Nasal cavity respiratory epithelium epithelial cell of viscerocranial mucosa (primary cell): ENCODE data around the gene JUP. TPM values are rescaled to one million over a fixed set of nuclear protein-coding genes. Genes with fewer than 3 reads are reported as not detected.

Experiments used
- total RNA-seq: library from RNA; depleted of rRNA; stranded (reverse); fragments of >200 nt; gene quantifications from 2 replicates; pipeline ENCODE4 v1.2.3, GENCODE V29; 2014

JUP gene
- total RNA-seq, result 357 and 772 TPM in 2 replicates

DNA sequence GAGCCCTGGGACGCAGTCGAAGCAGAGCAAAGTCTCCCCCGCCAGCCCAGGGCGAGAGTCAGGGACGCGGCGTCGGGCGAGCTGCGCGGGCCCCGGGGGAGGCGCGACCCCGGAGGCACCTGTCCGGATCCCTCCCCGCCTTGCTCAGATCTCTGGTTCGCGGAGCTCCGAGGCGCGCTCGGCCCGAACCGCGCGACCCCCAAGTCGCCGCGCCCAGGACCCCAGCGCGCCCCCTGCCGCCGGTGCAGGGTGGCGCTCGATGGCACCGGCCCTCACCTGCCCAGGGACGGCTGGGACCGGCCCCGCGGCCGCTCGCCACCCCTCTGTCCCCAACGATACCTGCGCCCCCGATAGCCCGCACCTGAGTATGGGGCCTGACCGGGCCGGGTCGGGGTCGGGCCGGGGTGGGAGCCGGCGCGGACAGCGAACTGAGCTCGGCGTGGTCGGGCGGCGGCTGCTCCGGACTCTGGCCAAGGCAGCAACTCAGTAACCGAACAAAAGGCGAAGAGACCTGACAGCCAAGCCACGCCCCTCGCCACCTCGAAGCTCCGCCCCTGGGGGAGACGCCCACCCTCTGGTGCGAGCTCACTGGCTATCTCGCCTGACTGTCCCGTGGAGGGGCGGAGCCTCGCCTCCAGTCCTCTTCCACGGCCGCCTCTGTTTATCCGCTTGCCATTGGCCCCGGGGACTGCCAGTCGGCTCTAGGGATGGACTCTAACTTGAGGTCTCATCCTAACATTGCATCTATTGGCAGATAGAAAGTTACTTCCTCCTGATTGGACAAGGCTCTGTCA, at the start of gene JUP:
TSS of gene JUP (minus strand) at position 485 of the 794 bp plus-strand sequence. CDS start 14,857 bp downstream, outside the sequence.

DNA sequence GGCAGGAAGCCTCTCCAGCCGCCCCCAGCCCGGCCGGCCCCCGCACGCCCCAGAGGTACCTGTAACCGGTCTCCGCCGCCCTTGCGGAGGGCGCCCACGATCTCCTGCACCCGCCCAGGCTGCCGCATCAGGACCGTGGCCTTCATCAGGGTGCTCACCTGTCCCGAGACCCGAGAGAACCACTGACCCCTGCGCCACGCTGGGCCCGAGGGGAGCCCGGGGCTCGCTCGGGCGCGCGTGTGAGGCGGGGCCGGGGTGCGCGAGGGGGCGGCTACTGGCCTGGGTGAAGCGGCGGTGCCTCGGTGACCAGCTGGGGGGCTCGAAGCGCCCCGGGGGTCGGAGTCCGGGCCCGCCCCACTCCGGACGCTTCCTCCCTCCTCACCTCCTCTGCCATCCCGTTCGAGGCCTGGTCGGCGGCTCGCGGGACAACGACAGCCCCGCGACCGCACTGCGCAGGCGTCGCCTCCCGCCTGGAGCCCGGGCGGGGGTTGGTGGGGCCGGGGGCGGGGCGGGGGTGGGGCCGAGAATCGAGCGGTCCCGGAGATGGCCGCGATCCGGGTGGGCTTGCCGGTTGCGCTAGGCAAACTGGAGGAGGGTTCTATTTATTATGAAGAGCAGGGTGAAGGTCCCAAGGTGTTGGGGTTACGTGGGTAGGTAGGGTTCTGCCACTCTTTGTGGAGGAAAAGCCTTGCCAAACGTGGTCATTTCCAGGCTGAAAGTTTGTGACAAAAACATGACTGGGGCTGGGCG, 49.5 kb upstream of the JUP start, which contains the start of gene NT5C3B:
TSS of gene NT5C3B (minus strand) at position 433 of the 750 bp plus-strand sequence. CDS start at position 394, 39 bp downstream.

DNA sequence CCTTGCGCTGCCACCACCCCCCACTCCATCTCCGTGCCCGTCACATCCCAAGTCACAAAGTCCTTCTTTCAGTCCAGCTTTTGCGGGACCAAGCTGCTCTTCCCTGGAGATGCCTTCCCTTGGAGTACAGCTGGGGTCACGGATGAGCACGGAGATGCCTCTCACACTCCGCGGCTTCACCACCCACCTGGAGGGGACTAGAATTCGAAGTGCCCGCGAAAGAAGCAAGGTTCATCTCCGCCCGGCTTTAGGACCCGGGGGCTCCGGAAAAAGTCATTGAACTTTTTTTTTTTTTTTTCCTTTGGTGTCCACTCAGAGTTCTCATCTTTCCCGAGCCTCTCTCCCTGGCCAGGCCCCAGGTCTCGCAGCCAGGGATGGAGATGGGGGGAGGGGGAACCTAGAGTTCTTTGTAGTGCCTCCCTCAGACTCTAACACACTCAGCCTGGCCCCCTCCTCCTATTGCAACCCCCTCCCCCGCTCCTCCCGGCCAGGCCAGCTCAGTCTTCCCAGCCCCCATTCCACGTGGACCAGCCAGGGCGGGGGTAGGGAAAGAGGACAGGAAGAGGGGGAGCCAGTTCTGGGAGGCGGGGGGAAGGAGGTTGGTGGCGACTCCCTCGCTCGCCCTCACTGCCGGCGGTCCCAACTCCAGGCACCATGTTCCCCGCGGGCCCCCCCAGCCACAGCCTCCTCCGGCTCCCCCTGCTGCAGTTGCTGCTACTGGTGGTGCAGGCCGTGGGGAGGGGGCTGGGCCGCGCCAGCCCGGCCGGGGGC, 26.1 kb upstream of the JUP start, which contains the start of gene FKBP10:
TSS of gene FKBP10 (plus strand) at position 624 of the 771 bp plus-strand sequence. CDS start at position 655, 31 bp downstream.

DNA sequence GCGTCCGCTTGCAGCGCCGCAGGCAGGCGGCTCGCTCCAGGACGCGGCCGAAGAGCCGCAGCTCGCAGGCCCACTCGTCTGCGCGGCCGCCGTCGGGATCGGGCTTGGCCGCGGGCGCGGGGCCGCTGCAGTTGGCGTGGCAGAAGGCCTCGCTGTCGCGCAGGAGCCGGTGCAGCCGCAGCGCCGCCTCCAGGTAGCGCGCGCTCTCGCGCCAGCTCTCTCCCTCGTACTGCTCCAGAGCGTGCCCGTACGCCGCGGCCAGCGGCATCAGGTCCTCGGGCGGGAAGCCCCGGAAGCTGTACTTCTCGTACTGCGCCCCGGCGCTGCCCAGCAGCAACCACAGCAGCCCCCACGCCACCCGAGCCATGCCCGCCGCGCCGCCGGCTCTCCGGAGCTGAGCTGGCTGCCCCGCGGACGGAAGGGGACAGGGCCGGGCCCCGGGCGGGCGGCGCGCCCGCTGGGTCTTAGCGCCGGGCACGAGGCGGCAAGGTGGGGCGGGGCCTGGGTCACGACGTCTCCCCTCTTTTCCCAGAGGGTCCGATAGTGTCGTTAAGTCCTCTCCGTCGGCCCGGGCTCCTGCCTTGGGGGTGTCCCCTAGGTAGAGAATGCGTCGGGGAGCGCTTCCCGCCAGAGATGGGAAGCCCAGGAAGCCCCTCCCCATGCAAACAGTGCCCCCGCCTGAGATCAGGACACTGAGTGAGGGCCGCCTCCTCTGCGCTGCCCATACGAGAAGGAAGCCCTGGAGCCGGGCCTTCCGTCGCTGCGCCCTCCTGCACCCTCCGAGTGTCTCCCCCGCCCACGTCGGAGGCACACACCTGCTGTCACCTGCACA, 25.3 kb upstream of the JUP start, which contains the start of gene P3H4:
TSS of gene P3H4 (minus strand) at position 401 of the 832 bp plus-strand sequence. CDS start at position 367, 34 bp downstream.

DNA sequence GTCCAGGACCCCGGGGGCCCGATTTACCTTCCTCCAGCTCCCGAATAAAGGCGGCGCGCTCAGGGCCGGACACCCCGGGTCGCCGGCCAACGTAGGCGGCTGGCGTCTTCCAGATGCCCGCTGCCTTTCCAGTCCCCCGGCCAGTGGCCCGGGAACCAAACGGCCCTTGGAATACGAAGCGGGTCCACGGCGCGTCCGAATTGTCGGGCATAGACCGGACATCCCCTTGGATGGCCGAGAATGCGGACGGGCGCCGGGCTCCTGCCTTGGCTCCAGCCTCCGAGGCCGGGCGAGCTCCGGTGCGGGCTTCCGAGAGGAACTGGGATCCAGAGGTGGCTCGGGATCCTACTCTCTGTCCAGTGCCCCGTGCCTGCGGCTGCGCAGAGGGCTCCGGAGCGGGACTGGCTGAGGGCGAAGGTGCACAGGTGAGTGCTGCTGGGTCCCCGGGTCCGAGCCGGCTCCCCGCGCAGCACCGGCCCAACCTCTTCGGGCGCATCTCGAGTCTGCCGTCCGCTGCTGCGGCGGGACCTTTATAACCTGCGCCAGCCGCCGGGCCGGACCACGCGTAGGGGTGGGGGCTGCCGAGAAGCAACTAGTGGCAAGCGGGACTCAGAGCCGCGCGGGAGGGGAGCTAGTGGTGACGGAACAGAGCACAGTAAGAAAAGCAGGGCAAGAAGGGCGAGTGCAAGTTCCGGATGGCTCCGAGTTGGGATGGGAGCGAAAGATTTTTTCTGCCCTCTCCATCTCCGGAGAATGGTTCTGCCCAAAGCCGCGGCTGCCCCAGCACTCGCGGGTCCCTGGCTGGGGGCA, 52.2 kb downstream of the JUP start, which contains the start of gene HAP1:
TSS of gene HAP1 (minus strand) at position 505 of the 810 bp plus-strand sequence. CDS start at position 496, 9 bp downstream.

DNA sequence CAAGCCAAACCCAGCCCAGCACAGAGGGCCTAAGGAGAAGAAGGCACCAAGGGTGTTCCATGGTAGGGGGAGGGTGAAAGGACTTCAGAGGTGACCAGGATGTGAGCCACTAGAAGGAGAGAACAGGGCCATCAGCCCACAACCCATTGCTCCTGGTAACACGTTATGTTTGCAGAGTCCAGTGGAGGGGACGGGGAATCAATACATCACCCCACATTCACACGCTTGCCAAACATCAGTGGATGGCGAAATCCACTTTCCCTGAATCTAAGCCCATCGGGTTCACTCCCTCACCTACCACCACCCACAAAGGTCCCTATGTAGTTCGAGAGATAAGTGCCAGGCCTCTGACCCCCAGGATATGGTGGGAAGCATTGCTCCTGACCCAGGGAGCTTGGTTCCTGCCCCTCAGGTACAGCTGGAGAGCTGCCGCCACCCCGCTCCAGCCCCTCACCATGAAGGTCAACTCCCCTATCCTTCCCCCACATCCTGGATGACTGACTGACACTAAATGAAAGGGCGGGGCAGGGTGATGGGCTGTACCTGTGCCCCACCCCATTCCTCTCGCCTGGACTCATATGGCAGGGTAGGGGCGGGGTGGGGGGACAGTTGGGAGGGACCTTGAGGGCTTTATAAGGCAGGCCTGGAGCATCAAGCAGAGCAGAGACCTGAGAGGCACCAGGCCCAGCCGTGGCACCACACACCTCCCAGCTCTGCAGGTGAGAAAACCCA, 74.7 kb downstream of the JUP start, which contains the start of gene GAST:
TSS of gene GAST (plus strand) at position 663 of the 732 bp plus-strand sequence. CDS start 3,106 bp downstream, outside the sequence.

Other genes with a start within 250 kb of the JUP start
- 0.21 and 0.34 TPM in 2 replicates for gene KRT9, start 214.7 kb downstream of the JUP start, total RNA-seq
- gene KRT14, start 199.8 kb downstream of the JUP start, total RNA-seq, result 254 and 1,560 TPM in 2 replicates
- gene KRT16, start 173.9 kb downstream of the JUP start, total RNA-seq, result 2,627 and 3,653 TPM in 2 replicates
- gene KRT17, start 162.1 kb downstream of the JUP start, total RNA-seq, result 27,930 and 28,043 TPM in 2 replicates
- gene EIF1, start 97.8 kb downstream of the JUP start, total RNA-seq, result 140 and 223 TPM in 2 replicates
- gene GAST, start 74.4 kb downstream of the JUP start, total RNA-seq, result 1.0 TPM in 1 of 2 replicates, not detected in the other
- gene HAP1, start 52.1 kb downstream of the JUP start, total RNA-seq, result 1.4 and 5.1 TPM in 2 replicates
- gene P3H4, start 25.2 kb upstream of the JUP start, total RNA-seq, result 33.5 and 51.7 TPM in 2 replicates
- 34.5 and 113 TPM in 2 replicates for gene FKBP10, start 26.3 kb upstream of the JUP start, total RNA-seq
- 35.0 and 73.1 TPM in 2 replicates for gene NT5C3B, start 49.5 kb upstream of the JUP start, total RNA-seq
- 0.14 TPM in 1 of 2 replicates, not detected in the other for gene KLHL10, start 51.1 kb upstream of the JUP start, total RNA-seq
- 41.4 and 45.1 TPM in 2 replicates for gene KLHL11, start 78.7 kb upstream of the JUP start, total RNA-seq
- 114 and 147 TPM in 2 replicates for gene ACLY, start 132.2 kb upstream of the JUP start, total RNA-seq
- gene ODAD4, start 143.9 kb upstream of the JUP start, total RNA-seq, result under 0.01 and 0.07 TPM in 2 replicates
- gene CNP, start 180.1 kb upstream of the JUP start, total RNA-seq, result 27.3 and 39.7 TPM in 2 replicates
- 51.3 and 72.0 TPM in 2 replicates for gene DNAJC7, start 230.7 kb upstream of the JUP start, total RNA-seq
- gene NKIRAS2, start 233.4 kb upstream of the JUP start, total RNA-seq, result 27.7 and 39.2 TPM in 2 replicates